ENCODE data around the gene KRT20.

The KRT20 gene

GRCh38 chr17:40916366-40916765 lies 31.3 kb upstream of the KRT20 start:
- Histone ChIP-seq H3K9me2 (replicated peaks; ENCODE audit: insufficient read depth, low read length) (no peaks in the 10 kb centered on the region), H3K79me2 (ENCODE audit: low read length) (no peaks in the 10 kb centered on the region), H3F3A (ENCODE audit: insufficient read depth, low read length) (no peaks in the 10 kb centered on the region), H3K27ac (ENCODE audit: low read length) (no peak overlapping the region), H2AFZ (ENCODE audit: low read length) (no peak overlapping the region), H3K36me3 (replicated peaks; ENCODE audit: insufficient read depth, low read length) (no peaks in the 10 kb centered on the region), H3K9ac (ENCODE audit: low read length) (no peak overlapping the region), H3K4me1 (ENCODE audit: low read length) (no peaks in the 10 kb centered on the region), H3K4me3 (ENCODE audit: low read length) (no peak overlapping the region), H3K4me2 (ENCODE audit: low read depth, low read length) (no peak overlapping the region), H3K9me3 (replicated peaks; ENCODE audit: insufficient read depth, low read length) (no peaks in the 10 kb centered on the region), H3K27me3 (replicated peaks; ENCODE audit: insufficient read depth, low read length) (no peaks in the 10 kb centered on the region), H4K20me1 (ENCODE audit: insufficient read depth, low read length) (no peaks in the 10 kb centered on the region)
- no peak for DNase-seq
- TF ChIP-seq EZH2phosphoT487 (IDR thresholded peaks at IDR 0.05; ENCODE audit: low read length), result no peak
- no peak for TF ChIP-seq EZH2 (optimal IDR thresholded peaks at IDR 0.05; ENCODE audit: low read depth, low read length)
- TF ChIP-seq CTCF (IDR thresholded peaks at IDR 0.05; ENCODE audit: low read length), result no peak

GRCh38 chr17:40915721-40916256 lies 30.7 kb upstream of the KRT20 start:
- Histone ChIP-seq H3K4me3 (ENCODE audit: low read length) (no peak overlapping the region), H2AFZ (ENCODE audit: low read length) (no peak overlapping the region), H3K4me2 (ENCODE audit: low read depth, low read length) (no peak overlapping the region), H3K27ac (ENCODE audit: low read length) (no peak overlapping the region), H4K20me1 (ENCODE audit: insufficient read depth, low read length) (no peaks in the 10 kb centered on the region), H3K9me2 (replicated peaks; ENCODE audit: insufficient read depth, low read length) (no peaks in the 10 kb centered on the region), H3F3A (ENCODE audit: insufficient read depth, low read length) (no peaks in the 10 kb centered on the region), H3K27me3 (replicated peaks; ENCODE audit: insufficient read depth, low read length) (no peaks in the 10 kb centered on the region), H3K9ac (ENCODE audit: low read length) (no peak overlapping the region), H3K9me3 (replicated peaks; ENCODE audit: insufficient read depth, low read length) (no peaks in the 10 kb centered on the region), H3K4me1 (ENCODE audit: low read length) (no peaks in the 10 kb centered on the region), H3K79me2 (ENCODE audit: low read length) (no peaks in the 10 kb centered on the region), H3K36me3 (replicated peaks; ENCODE audit: insufficient read depth, low read length) (no peaks in the 10 kb centered on the region)
- TF ChIP-seq CTCF (IDR thresholded peaks at IDR 0.05; ENCODE audit: low read length) (no peak), EZH2phosphoT487 (IDR thresholded peaks at IDR 0.05; ENCODE audit: low read length) (no peak), EZH2 (optimal IDR thresholded peaks at IDR 0.05; ENCODE audit: low read depth, low read length) (no peak)
- no peak for DNase-seq

- no peak overlapping the region for H3K4me2 ChIP-seq (ENCODE audit: low read depth, low read length)
- no peak overlapping the region for H3K9ac ChIP-seq (ENCODE audit: low read length)
These were observed 30.2 kb upstream of the KRT20 start for GRCh38 chr17:40915199-40915661.

More at GRCh38 chr17:40915199-40915661, 30.2 kb upstream of the KRT20 start:
- DNase-seq, result no peak
- Histone ChIP-seq H3K27ac (ENCODE audit: low read length) (no peak overlapping the region), H2AFZ (ENCODE audit: low read length) (no peak overlapping the region), H3K79me2 (ENCODE audit: low read length) (no peaks in the 10 kb centered on the region), H3K4me3 (ENCODE audit: low read length) (no peak overlapping the region), H3K9me3 (replicated peaks; ENCODE audit: insufficient read depth, low read length) (no peaks in the 10 kb centered on the region), H3F3A (ENCODE audit: insufficient read depth, low read length) (no peaks in the 10 kb centered on the region), H4K20me1 (ENCODE audit: insufficient read depth, low read length) (no peaks in the 10 kb centered on the region), H3K9me2 (replicated peaks; ENCODE audit: insufficient read depth, low read length) (no peaks in the 10 kb centered on the region), H3K27me3 (replicated peaks; ENCODE audit: insufficient read depth, low read length) (no peaks in the 10 kb centered on the region), H3K36me3 (replicated peaks; ENCODE audit: insufficient read depth, low read length) (no peaks in the 10 kb centered on the region), H3K4me1 (ENCODE audit: low read length) (0 out of 2 replicates have a peak, but pooled peaks cover 3% of the 10 kb centered on the region)
- TF ChIP-seq CTCF (IDR thresholded peaks at IDR 0.05; ENCODE audit: low read length), result no peak
- no peak for TF ChIP-seq EZH2 (optimal IDR thresholded peaks at IDR 0.05; ENCODE audit: low read depth, low read length)
- no peak for TF ChIP-seq EZH2phosphoT487 (IDR thresholded peaks at IDR 0.05; ENCODE audit: low read length)

Data from MM.1S (cell line).